GM06990 (cell line): ENCODE data around the gene LARP4B.

Source experiments
- DNase-seq: peaks from one replicate; pipeline ENCODE4 v3.0.0-alpha.2; 2011; ENCODE audit not compliant: insufficient read length; ENCODE audit errors: extremely low read depth
- H3K27me3 ChIP-seq: replicated peaks from 2 replicates; pipeline ENCODE4 v1.6.0; 2011; ENCODE audit warnings: low read length; ENCODE audit not compliant: control insufficient read depth, insufficient read depth
- H3K36me3 ChIP-seq: 2 replicates; pipeline ENCODE4 v1.5.1; 2011; ENCODE audit warnings: low read length; ENCODE audit not compliant: control insufficient read depth, insufficient read depth
- H3K4me3 ChIP-seq: replicated peaks from 2 replicates; pipeline ENCODE4 v1.5.1; 2011; ENCODE audit warnings: low read depth, mild to moderate bottlenecking, control low read depth, low read length
- CTCF ChIP-seq: IDR thresholded peaks from 2 replicates; pipeline ENCODE4 v1.5.1; 2011; ENCODE audit warnings: low read length, control low read depth, mild to moderate bottlenecking, inconsistent platforms; ENCODE audit not compliant: insufficient read depth, poor library complexity, severe bottlenecking

LARP4B gene

GRCh38 chr10:818526-819220 lies 112.8 kb downstream of the LARP4B start:
- no peak for DNase-seq
- no peaks in the 10 kb centered on the region for H3K27me3 ChIP-seq
- no peak for TF ChIP-seq CTCF
- H3K4me3 ChIP-seq = no peak overlapping the region
- peaks cover 65% of the 10 kb centered on the region for H3K36me3 ChIP-seq

GRCh38 chr10:818010-818409 lies 113.5 kb downstream of the LARP4B start:
- no peak for DNase-seq
- H3K36me3 ChIP-seq = peaks cover 62% of the 10 kb centered on the region
- no peak overlapping the region for H3K4me3 ChIP-seq
- H3K27me3 ChIP-seq = no peaks in the 10 kb centered on the region
- no peak for TF ChIP-seq CTCF

GRCh38 chr10:817371-817770 lies 114.1 kb downstream of the LARP4B start:
- Histone ChIP-seq H3K27me3 (no peaks in the 10 kb centered on the region), H3K36me3 (peaks cover 61% of the 10 kb centered on the region), H3K4me3 (no peak overlapping the region)
- TF ChIP-seq CTCF = no peak
- DNase-seq = no peak

GRCh38 chr10:816958-817357 lies 114.5 kb downstream of the LARP4B start:
- Histone ChIP-seq H3K4me3 (no peak overlapping the region), H3K27me3 (no peaks in the 10 kb centered on the region), H3K36me3 (peaks cover 60% of the 10 kb centered on the region)
- no peak for TF ChIP-seq CTCF
- DNase-seq = no peak

DNA sequence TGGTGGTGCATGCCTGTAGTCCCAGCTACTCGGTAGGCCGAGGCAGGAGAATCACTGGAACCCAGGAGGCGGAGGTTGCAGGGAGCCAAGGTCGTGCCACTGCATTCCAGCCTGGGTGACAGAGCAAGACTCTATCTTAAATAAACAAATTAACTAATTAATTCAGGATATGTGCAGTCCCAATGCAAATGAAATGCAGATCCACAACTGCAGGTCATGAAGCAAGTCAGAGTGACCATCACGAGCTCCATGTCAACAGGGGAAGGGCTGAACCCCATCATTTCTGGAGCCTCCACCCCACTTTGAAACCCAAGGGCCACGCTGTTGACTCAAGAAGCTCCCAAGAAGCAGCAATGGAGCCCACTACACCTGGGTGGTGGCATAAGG lies 115.4 kb downstream of the LARP4B start:
- H3K4me3 ChIP-seq = no peak overlapping the region
- H3K27me3 ChIP-seq = no peaks in the 10 kb centered on the region
- peaks cover 55% of the 10 kb centered on the region for H3K36me3 ChIP-seq
- no peak for DNase-seq
- TF ChIP-seq CTCF = no peak
